K562 (cell line): ENCODE results near the gene SMIM23. TPM values are rescaled to one million over a fixed set of nuclear protein-coding genes. Genes with fewer than 3 reads are reported as not detected.

Experiments
- ATAC-seq: fragments of 200-7000 bp; cut with Tn5 transposase; 3 replicates; pipeline ENCODE4 v1.9.1; 2020; ENCODE audit warnings: moderate library complexity
- BruUV-seq: library from RNA; stranded (reverse); fragments of 400-500 nt; replicated peaks from 2 replicates; lab custom pipeline; 2021; lab: Mats Ljungman, UMichigan
- CTCF ChIA-PET: fragments of 300-600 bp; formaldehyde crosslinking; extraction: SDS; loops from one replicate; lab custom pipeline; 2021; ENCODE audit warnings: low intra/inter-chr PET ratio; lab: Yijun Ruan, JAX
- POLR2A ChIA-PET: fragments of 300-600, 350-650 bp; sonication (Branson Sonifier 250); formaldehyde crosslinking; extraction: SDS; loops from one replicate; lab custom pipeline; 2021; ENCODE audit warnings: antibody characterized with exemption, inconsistent platforms; lab: Yijun Ruan, JAX
- DNase-seq, 4 experiments: peaks; one replicate each; pipeline versions ENCODE4 v3.0.0 to v3.0.0-alpha.2; 2011 to 2018; ENCODE audit warnings: low spot score in 3 of 4, mixed read lengths in 3 of 4; ENCODE audit errors: extremely low read depth in 1 of 4
- FAIRE-seq: peaks from 2 replicates; lab custom pipeline; 2011; peaks lifted over from hg19 to GRCh38; lab: Jason Lieb, UNC
- H2AFZ ChIP-seq: 2 replicates; pipeline ENCODE4 v1.6.0; 2011; ENCODE audit warnings: low read depth, low read length, control low read depth, inconsistent platforms
- H3K27ac ChIP-seq: fragments of 200-600 bp; 3 replicates; pipeline ENCODE4 v1.8.0; 2011; ENCODE audit warnings: low read depth, mild to moderate bottlenecking, control low read depth, inconsistent platforms, low read length, moderate library complexity, mixed read lengths; ENCODE audit errors: extremely low read depth
- H3K27me3 ChIP-seq, 2 experiments: fragments of 300-600 bp in 1 of 2; 2 replicates in 1 of 2; 3 replicates in 1 of 2; pipeline versions ENCODE4 v1.6.0 to v1.8.0; 2011; ENCODE audit warnings: inconsistent platforms in 2 of 2, low read length in 2 of 2, mild to moderate bottlenecking in 1 of 2, mixed read lengths in 1 of 2, moderate library complexity in 1 of 2; ENCODE audit not compliant: control insufficient read depth in 2 of 2, insufficient read depth in 2 of 2
- H3K36me3 ChIP-seq: fragments of 300-600 bp; 3 replicates; pipeline ENCODE4 v1.8.0; 2011; ENCODE audit warnings: mild to moderate bottlenecking, low read length, inconsistent platforms; ENCODE audit not compliant: control insufficient read depth, insufficient read depth
- H3K4me1 ChIP-seq, 2 experiments: fragments of 200-600 bp in 1 of 2; replicated peaks in 1 of 2; 2 replicates in 1 of 2; 3 replicates in 1 of 2; pipeline versions ENCODE4 v1.5.1 to v1.8.0; 2011; ENCODE audit warnings: inconsistent platforms in 2 of 2, low read length in 2 of 2, mild to moderate bottlenecking in 1 of 2, mixed read lengths in 1 of 2, moderate library complexity in 1 of 2; ENCODE audit not compliant: control insufficient read depth in 2 of 2, insufficient read depth in 2 of 2
- H3K4me2 ChIP-seq: 2 replicates; pipeline ENCODE4 v1.6.1; 2011; ENCODE audit warnings: low read length, control low read depth, inconsistent platforms, mixed read lengths; ENCODE audit not compliant: insufficient read depth
- H3K4me3 ChIP-seq: fragments of 200-600 bp; sonication (generic), shearing (Covaris generic); 2 replicates; pipeline ENCODE4 v1.5.1; 2016; ENCODE audit warnings: control low read depth, inconsistent platforms
- H3K79me2 ChIP-seq: fragments of 200-600 bp; 3 replicates; pipeline ENCODE4 v1.8.0; 2011; ENCODE audit warnings: low read length, inconsistent platforms; ENCODE audit not compliant: control insufficient read depth, insufficient read depth
- H3K9ac ChIP-seq, 2 experiments: 2 replicates each; pipeline versions ENCODE4 v1.6.0 to v1.6.1; 2011; ENCODE audit warnings: low read depth in 2 of 2, low read length in 2 of 2, control low read depth in 1 of 2, inconsistent platforms in 1 of 2, mild to moderate bottlenecking in 1 of 2, mixed read lengths in 1 of 2; ENCODE audit not compliant: insufficient read depth in 1 of 2
- H3K9me1 ChIP-seq: one replicate; pipeline ENCODE4 v1.6.0; 2011; ENCODE audit warnings: inconsistent platforms, mild to moderate bottlenecking, low read length, moderate library complexity; ENCODE audit not compliant: control insufficient read depth, insufficient read depth
- H3K9me3 ChIP-seq: replicated peaks from 2 replicates; pipeline ENCODE4 v1.5.1; 2011; ENCODE audit warnings: low read depth, low read length, inconsistent platforms; ENCODE audit not compliant: control insufficient read depth, insufficient read depth
- H4K20me1 ChIP-seq: replicated peaks from 2 replicates; pipeline ENCODE4 v1.6.1; 2011; ENCODE audit warnings: low read length, inconsistent platforms, mixed read lengths; ENCODE audit not compliant: control insufficient read depth, insufficient read depth
- BRD4 ChIP-seq: fragments of 200-600 bp; sonication (generic); IDR thresholded peaks from 2 replicates; pipeline ENCODE4 v1.6.1; 2017; ENCODE audit warnings: inconsistent platforms
- FOXJ3 ChIP-seq: sonication (generic); formaldehyde crosslinking; IDR thresholded peaks from 2 replicates; pipeline ENCODE4 v1.4.0; 2020; ENCODE audit warnings: mild to moderate bottlenecking, missing genetic modification reagents
- GATAD2B ChIP-seq: fragments of 450-650 bp; IDR thresholded peaks from 2 replicates; pipeline ENCODE4 v1.6.1; 2017; ENCODE audit warnings: mild to moderate bottlenecking, borderline replicate concordance
- HDAC3 ChIP-seq: fragments of 450-650 bp; IDR thresholded peaks from 2 replicates; pipeline ENCODE4 v1.6.1; 2018; ENCODE audit warnings: borderline replicate concordance, mild to moderate bottlenecking, moderate library complexity; ENCODE audit not compliant: partially characterized antibody
- HMG20B ChIP-seq: fragments of 250-450 bp; sonication (Bioruptor Pico); IDR thresholded peaks from 2 replicates; pipeline ENCODE4 v1.5.0; 2021; ENCODE audit warnings: mild to moderate bottlenecking
- MAZ ChIP-seq, 2 experiments: fragments of 450-650 bp in 1 of 2; sonication (generic) in 1 of 2; formaldehyde crosslinking; IDR thresholded peaks in 1 of 2; conservative IDR thresholded peaks in 1 of 2; 2 replicates each; pipeline versions ENCODE4 v1.4.0 to v1.5.0; 2020; ENCODE audit warnings: mild to moderate bottlenecking in 1 of 2, missing genetic modification reagents in 1 of 2
- PCBP2 ChIP-seq: fragments of 200-400 bp; formaldehyde crosslinking; IDR thresholded peaks from 2 replicates; pipeline ENCODE4 v1.6.1; 2018; ENCODE audit warnings: low read length, low read depth, mild to moderate bottlenecking, moderate library complexity; ENCODE audit not compliant: poor library complexity, severe bottlenecking
- PHTF2 ChIP-seq: fragments of 250-450 bp; sonication (Bioruptor Pico); IDR thresholded peaks from 2 replicates; pipeline ENCODE4 v1.5.0; 2021; ENCODE audit warnings: mild to moderate bottlenecking
- SP2 ChIP-seq: IDR thresholded peaks from 2 replicates; pipeline ENCODE4 v1.6.1; 2011; ENCODE audit warnings: mild to moderate bottlenecking, low read depth, low read length, moderate library complexity; ENCODE audit not compliant: poor library complexity, severe bottlenecking; ENCODE audit errors: extremely low read depth
- SRSF1 ChIP-seq: fragments of 200-400 bp; formaldehyde crosslinking; IDR thresholded peaks from 2 replicates; pipeline ENCODE4 v1.6.1; 2017; ENCODE audit warnings: mild to moderate bottlenecking, low read depth, low read length, moderate library complexity
- SRSF7 ChIP-seq: fragments of 200-400 bp; formaldehyde crosslinking; optimal IDR thresholded peaks from 2 replicates; pipeline ENCODE3; 2017; ENCODE audit warnings: mild to moderate bottlenecking, low read depth, low read length
- STAT5B ChIP-seq: fragments of 250-450 bp; sonication (Bioruptor Pico); IDR thresholded peaks from 2 replicates; pipeline ENCODE4 v1.8.0; 2021; ENCODE audit warnings: mild to moderate bottlenecking, inconsistent platforms
- TCF7L2 ChIP-seq: fragments of 150-350 bp; IDR thresholded peaks from 2 replicates; pipeline ENCODE4 v1.6.1; 2016; ENCODE audit warnings: low read depth, mild to moderate bottlenecking, low read length, moderate library complexity
- WHSC1 ChIP-seq: IDR thresholded peaks from one replicate; pipeline ENCODE4 v1.6.1; 2012; ENCODE audit warnings: low read length, control low read depth, inconsistent platforms
- ZNF3 ChIP-seq: fragments of 250-450 bp; sonication (Bioruptor Pico); IDR thresholded peaks from 2 replicates; pipeline ENCODE4 v1.5.0; 2021; ENCODE audit warnings: mild to moderate bottlenecking, moderate library complexity
- ZNF41 ChIP-seq: fragments of 250-450 bp; sonication (Bioruptor Pico); conservative IDR thresholded peaks from 2 replicates; pipeline ENCODE4 v1.4.0; 2020; ENCODE audit warnings: mild to moderate bottlenecking
- WGBS: fragments of 100-300 bp; shearing (Covaris generic); methylation state at CpG from one replicate; pipeline ENCODE4 v1.1.6; 2016; ENCODE audit warnings: low coverage, mixed read lengths; ENCODE audit not compliant: insufficient coverage; ENCODE audit errors: missing lambda C conversion rate; 5-methylcytosine and 5-hydroxymethylcytosine counted together
- in situ Hi-C: fragments of 300-500 bp; cut with MboI; formaldehyde crosslinking; loops from 4 replicates; pipeline ENCODE4 v1.15.0; 2018; ENCODE audit warnings: inconsistent platforms, mixed read lengths
- intact Hi-C: fragments of 100-400 bp; cut with micrococcal nuclease; formaldehyde crosslinking; loops from 2 replicates; pipeline ENCODE4 v1.14.2; 2022
- polyA plus RNA-seq, 8 experiments: library from polyadenylated mRNA; depleted of rRNA in 4 of 8; stranded (reverse) in 5 of 8; unstranded in 3 of 8; fragments of >200 nt; fragmentation: Nextera tagmentation in 2 of 8; fragmentation: Illumina TruSeq in 1 of 8; extraction: Ambion mirVana in 2 of 8; extraction: Trizol in 1 of 8; gene quantifications; 2 replicates each; pipeline versions ENCODE4 v1.2.1 to v1.2.3, GENCODE V29; 2011 to 2014; ENCODE audit warnings: inconsistent platforms in 1 of 8, missing spikeins in 1 of 8
- total RNA-seq, 7 experiments: library from RNA; depleted of rRNA in 6 of 7; stranded (reverse); fragments of >200 nt in 6 of 7; fragmentation: Illumina TruSeq in 2 of 7; extraction: Trizol in 2 of 7; gene quantifications; 2 replicates each; pipeline versions ENCODE4 v1.2.1 to v1.2.3, GENCODE V29; 2011 to 2021; ENCODE audit warnings: low replicate concordance in 1 of 7
- TF ChIP-seq, protein P1 (sequence below): fragments of 450-650 bp; formaldehyde crosslinking; IDR thresholded peaks from 2 replicates; pipeline ENCODE4 v1.4.0; 2020; ENCODE audit warnings: mild to moderate bottlenecking, moderate library complexity

The SMIM23 gene
- total and polyA plus RNA-seq, 9 of the 15 experiments (the other 6 are each of a cell fraction or from before 2014, with no cell fraction given), result not detected

DNA sequence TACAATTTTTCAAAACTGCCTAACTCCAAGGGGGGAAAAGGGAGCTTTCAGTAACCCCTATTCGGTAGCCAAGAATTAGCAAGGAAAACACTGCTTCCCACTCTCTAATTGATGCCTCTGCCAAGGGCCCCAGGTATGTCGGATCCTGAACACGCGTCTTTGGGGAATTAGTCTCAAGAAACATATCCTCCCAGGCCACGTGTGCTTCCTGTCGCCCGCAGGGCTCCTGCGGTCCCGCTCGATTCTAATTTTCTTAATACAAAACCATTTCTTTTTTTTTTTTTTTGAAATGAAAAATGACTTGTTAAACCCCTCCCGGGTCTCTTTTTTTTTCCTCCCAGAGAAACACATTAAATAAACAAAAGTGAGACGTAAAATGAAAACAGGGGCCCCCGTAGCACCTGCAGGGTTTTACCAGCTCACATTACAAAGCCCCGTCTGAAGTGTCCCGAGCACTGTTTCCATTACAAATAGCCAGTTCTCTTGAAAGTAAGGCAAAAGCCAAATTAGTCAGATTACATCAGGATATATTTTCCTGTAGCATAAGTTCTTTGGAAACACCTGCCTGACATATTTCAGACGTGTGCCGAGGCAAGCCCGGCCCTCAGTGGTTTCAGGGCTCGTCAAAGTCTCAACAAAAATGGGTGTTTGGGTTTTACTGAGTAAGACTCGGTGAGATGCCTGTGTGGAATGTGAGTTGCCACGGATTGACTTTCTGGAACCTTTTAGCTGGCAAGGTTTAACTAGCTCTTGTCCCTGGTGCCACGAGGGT is 21.5 kb downstream of the SMIM23 start:
- POLR2A ChIA-PET, result no interaction called here
- Histone ChIP-seq H3K27me3 (peaks cover 33 to 47% of the 10 kb centered on the region in 2 experiments; a peak in 4 of 5 replicates), H3K9me3 (no peaks in the 10 kb centered on the region), H3K4me1 (no peaks in the 10 kb centered on the region), H3K79me2 (no peaks in the 10 kb centered on the region), H3K9me1 (no peaks in the 10 kb centered on the region), H3K36me3 (no peaks in the 10 kb centered on the region), H4K20me1 (no peaks in the 10 kb centered on the region), H3K9ac (no peak overlapping the region), H3K4me2 (no peak overlapping the region), H3K27ac (no peak overlapping the region), H3K4me3 (no peak overlapping the region), H2AFZ (no peak overlapping the region)
- BruUV-seq, result no TSS peak
- CTCF ChIA-PET, result no interaction called here
- no peak for ATAC-seq
- intact Hi-C loops, result no loop called here
- 1% methylated on average over 21 of the region's 22 CpGs for WGBS
- FAIRE-seq, result no peak
- in situ Hi-C loops, result no loop called here
- DNase-seq, result no peak
- TF ChIP-seq STAT5B (CRISPR knock-in tag) (no peak), HDAC3 (no peak), SP2 (no peak), TCF7L2 (no peak), HMG20B (CRISPR knock-in tag) (no peak), ZNF3 (CRISPR knock-in tag) (no peak), FOXJ3 (CRISPR knock-in tag) (no peak), GATAD2B (no peak), PHTF2 (no peak), SRSF1 (no peak), MAZ (CRISPR knock-in tag; conservative IDR thresholded peaks at IDR 0.05 in 1 of 2, IDR thresholded peaks at IDR 0.05 in 1 of 2) (no peak), PCBP2 (no peak), WHSC1 (no peak), BRD4 (no peak), SRSF7 (no peak), ZNF41 (CRISPR knock-in tag) (no peak)
- TF ChIP-seq, protein P1, sequence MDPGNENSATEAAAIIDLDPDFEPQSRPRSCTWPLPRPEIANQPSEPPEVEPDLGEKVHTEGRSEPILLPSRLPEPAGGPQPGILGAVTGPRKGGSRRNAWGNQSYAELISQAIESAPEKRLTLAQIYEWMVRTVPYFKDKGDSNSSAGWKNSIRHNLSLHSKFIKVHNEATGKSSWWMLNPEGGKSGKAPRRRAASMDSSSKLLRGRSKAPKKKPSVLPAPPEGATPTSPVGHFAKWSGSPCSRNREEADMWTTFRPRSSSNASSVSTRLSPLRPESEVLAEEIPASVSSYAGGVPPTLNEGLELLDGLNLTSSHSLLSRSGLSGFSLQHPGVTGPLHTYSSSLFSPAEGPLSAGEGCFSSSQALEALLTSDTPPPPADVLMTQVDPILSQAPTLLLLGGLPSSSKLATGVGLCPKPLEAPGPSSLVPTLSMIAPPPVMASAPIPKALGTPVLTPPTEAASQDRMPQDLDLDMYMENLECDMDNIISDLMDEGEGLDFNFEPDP (CRISPR knock-in tag), result no peak
